GM19455 (cell line): Measurements from ENCODE around the gene LMNB1.
"Not testable (repeated sequence)": the region's sequence is repeated elsewhere in the genome, so short reads cannot be mapped to it uniquely, and the experiment has no call there.

Source experiments
- ATAC-seq: cut with Tn5 transposase; IDR thresholded peaks from one replicate; pipeline ENCODE4 v1.9.1; 2021; ENCODE audit not compliant: unreplicated experiment

LMNB1 gene

GRCh38 chr5:126776499-126777256, at the start of gene LMNB1:
Gene LMNB1 (plus strand): TSS chr5:126777136. CDS start chr5:126777509, 373 bp downstream.
- ATAC-seq = peak; percentile 64

GRCh38 chr5:126732716-126733115, 44.2 kb upstream of the LMNB1 start:
- ATAC-seq = no peak

GRCh38 chr5:126734573-126734972, 42.4 kb upstream of the LMNB1 start:
- ATAC-seq = not testable (repeated sequence)

GRCh38 chr5:126736141-126736540, 40.8 kb upstream of the LMNB1 start:
- ATAC-seq = no peak

GRCh38 chr5:126741361-126741760, 35.6 kb upstream of the LMNB1 start:
- ATAC-seq = no peak

GRCh38 chr5:126742425-126742824, 34.5 kb upstream of the LMNB1 start:
- ATAC-seq = no peak

- ATAC-seq = no peak
These were observed 32.1 kb upstream of the LMNB1 start for GRCh38 chr5:126744836-126745235.

GRCh38 chr5:126745259-126745992, 31.5 kb upstream of the LMNB1 start:
- ATAC-seq = no peak

GRCh38 chr5:126746290-126746689, 30.6 kb upstream of the LMNB1 start:
- ATAC-seq = no peak

- no peak for ATAC-seq
These were observed 24.7 kb upstream of the LMNB1 start for GRCh38 chr5:126752081-126752785.

GRCh38 chr5:126753227-126753626, 23.7 kb upstream of the LMNB1 start:
- ATAC-seq = no peak

GRCh38 chr5:126754609-126755008, 22.3 kb upstream of the LMNB1 start:
- ATAC-seq = no peak

GRCh38 chr5:126755593-126755992, 21.3 kb upstream of the LMNB1 start:
- no peak for ATAC-seq

- ATAC-seq = no peak
These were observed 19.1 kb upstream of the LMNB1 start for GRCh38 chr5:126757713-126758357.

- ATAC-seq = no peak
These were observed 13.6 kb upstream of the LMNB1 start for GRCh38 chr5:126763371-126763770.

GRCh38 chr5:126769703-126770102, 7.2 kb upstream of the LMNB1 start:
- ATAC-seq = no peak

- ATAC-seq = not testable (repeated sequence)
These were observed 3.4 kb upstream of the LMNB1 start for GRCh38 chr5:126773536-126773935.

GRCh38 chr5:126774595-126774994, 2.3 kb upstream of the LMNB1 start:
- ATAC-seq = not testable (repeated sequence)

- ATAC-seq = peak; percentile 15
These were observed 480 bp downstream of the LMNB1 start for GRCh38 chr5:126777257-126777974.

- ATAC-seq = peak; percentile 62
These were observed 1.2 kb downstream of the LMNB1 start for GRCh38 chr5:126777975-126778674.
